GM12874 (cell line): ENCODE results near the gene TAMALIN.
A peak's percentile ranks its signal among the peaks of the same experiment; 100 is the strongest.

Source experiments
- TF ChIP-seq, protein P1 (sequence below): IDR thresholded peaks from 2 replicates; pipeline ENCODE4 v1.5.1; 2011; ENCODE audit warnings: low read depth, mild to moderate bottlenecking, control low read depth, low read length, moderate library complexity; ENCODE audit not compliant: insufficient read depth

Gene TAMALIN

DNA sequence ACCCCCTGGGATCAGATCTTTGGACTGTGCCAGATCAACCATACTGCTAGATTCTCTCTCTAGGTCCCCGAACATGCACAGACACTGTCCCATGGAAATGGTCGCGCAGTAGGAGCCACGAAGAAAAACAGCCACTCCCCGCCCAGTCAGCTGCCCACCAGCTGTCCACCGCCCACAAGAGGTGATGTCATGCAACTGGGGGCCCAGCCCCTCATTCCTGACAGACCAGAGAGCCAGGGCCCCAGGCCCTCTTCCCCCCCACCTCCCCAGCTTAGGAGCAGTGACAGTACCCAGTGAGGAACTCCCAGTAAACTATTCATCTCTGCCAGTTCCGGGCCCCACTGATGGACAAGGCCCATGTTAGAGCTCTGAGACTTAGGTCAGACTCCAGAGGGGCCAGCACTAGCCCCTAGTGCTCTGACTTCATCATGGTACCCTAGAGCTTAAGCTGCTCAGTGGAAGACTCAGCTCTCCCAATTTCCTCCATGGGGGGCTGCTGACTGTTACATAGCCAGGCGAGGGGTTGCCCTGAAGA lies 3.7 kb upstream of the TAMALIN start:
- TF ChIP-seq, protein P1, sequence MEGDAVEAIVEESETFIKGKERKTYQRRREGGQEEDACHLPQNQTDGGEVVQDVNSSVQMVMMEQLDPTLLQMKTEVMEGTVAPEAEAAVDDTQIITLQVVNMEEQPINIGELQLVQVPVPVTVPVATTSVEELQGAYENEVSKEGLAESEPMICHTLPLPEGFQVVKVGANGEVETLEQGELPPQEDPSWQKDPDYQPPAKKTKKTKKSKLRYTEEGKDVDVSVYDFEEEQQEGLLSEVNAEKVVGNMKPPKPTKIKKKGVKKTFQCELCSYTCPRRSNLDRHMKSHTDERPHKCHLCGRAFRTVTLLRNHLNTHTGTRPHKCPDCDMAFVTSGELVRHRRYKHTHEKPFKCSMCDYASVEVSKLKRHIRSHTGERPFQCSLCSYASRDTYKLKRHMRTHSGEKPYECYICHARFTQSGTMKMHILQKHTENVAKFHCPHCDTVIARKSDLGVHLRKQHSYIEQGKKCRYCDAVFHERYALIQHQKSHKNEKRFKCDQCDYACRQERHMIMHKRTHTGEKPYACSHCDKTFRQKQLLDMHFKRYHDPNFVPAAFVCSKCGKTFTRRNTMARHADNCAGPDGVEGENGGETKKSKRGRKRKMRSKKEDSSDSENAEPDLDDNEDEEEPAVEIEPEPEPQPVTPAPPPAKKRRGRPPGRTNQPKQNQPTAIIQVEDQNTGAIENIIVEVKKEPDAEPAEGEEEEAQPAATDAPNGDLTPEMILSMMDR, result no peak

DNA sequence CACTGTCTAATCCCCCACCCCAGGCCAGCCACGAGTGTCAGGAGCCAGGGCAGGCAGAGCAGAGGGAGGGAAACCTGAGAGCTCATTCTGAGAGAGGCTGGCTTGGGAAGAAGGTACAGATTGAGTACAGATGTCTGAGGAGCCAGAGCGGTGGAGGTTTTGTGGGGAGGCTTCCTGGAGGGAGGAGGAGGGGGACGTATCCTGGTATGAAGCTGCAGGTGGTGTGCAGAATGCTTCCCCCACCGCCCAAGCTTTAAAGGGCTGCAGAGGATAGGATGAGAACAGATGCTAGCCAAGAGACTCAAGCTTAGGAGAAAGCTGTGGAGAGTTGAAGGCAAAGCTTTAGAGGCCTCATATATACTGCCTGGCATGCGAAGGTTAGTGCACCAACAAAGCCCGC lies 3.2 kb upstream of the TAMALIN start:
- TF ChIP-seq, protein P1, result no peak

DNA sequence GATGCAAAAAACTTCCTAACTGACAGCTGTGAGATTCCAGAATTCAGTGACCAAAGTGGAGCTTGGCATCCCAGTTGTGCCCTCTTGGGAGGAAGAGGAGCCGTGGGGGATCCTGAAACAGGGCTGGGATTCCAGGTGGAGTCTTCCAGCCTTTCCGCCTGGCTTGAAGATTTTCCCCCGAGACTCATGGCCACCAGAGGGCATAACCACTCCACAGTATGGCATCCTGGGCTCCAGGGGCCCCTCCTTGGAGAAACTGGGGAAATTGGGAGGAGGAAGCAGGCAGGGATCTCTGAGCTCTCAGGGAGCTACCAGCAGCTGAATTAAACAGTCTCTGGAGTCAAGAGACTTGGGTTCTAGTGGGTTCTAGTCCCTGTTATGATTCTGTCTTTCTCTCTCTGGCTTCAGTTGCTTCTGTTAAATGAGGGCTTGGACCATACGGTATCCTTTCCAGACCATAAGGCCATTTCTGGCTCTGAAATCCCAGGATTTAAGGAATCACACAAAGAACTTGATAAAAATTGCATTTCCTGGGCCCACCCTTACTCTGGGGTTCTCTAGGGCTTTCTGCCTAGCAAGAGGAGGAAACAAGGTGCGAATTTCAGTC lies 2.6 kb upstream of the TAMALIN start:
- TF ChIP-seq, protein P1, result peak; percentile 47

DNA sequence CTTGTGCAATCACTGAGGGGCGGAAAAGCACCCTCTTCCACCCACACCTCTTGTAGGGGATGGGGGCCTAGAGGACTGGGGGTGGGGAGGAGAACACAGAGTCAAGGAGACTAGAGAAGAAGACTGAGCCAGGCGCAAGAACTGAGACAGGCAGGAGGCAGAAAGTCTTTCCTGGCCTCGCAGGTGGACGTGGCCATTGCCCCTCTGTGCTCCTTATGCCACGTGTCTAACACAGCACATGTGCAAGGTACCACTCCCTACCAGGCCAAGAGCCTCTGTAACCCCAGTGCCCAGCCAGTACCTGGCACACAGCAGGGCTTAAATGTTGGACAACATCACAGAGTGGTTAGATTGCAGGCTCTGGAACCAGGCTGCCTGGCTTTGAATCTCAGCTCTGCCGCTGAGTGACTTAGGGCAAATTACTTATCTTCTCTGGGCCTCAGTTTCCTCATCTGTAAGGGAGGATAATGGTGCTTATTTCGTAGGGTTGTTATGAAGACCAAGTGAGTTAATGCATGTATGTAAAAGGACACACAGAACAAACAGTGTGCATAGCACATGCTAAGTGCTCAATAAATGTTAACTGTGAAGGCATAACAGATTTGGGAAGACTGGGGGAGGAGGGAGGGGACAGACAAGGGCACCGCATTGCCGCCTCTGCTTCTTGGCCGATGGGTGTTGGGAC lies 1.4 kb upstream of the TAMALIN start:
- TF ChIP-seq, protein P1, result no peak

DNA sequence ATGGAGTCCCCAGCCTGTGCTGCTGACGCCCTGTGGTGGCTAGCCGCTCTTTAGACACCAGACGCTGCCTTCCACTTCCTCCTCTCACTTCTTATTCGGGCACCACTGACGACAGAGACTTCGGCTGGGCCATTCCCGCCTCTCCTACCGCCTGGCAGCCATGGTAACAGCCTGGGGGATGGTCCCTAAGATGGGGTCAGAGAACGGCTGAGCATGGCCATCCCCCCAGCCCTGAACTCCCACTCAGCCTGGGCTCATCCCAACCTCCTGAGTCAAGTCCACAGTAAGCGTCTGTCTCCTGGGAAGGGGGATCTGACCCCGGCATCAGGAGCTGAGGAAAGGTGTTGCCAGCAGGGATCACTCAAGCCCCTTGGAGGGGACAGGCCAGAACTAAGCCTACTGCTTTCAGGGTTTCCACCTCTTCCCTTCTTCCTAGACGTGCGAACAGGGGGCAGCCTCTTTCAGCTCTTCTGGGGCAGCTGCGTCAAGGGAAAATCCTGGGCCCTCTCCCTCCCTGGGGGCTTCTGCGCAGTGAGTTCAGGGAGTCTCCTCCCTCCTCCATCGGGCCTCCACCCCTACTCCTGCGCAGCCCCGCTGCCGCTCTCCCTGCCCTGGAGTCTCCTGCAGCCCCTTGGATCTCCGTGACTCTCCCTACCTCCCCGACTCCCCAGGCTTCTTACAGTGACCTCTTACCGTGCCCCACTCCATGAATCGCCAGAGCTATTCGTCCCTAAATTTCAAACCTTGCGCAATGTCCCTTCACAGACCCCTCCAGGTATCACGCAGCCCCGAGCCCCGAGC lies 643 bp upstream of the TAMALIN start:
- TF ChIP-seq, protein P1, result no peak

DNA sequence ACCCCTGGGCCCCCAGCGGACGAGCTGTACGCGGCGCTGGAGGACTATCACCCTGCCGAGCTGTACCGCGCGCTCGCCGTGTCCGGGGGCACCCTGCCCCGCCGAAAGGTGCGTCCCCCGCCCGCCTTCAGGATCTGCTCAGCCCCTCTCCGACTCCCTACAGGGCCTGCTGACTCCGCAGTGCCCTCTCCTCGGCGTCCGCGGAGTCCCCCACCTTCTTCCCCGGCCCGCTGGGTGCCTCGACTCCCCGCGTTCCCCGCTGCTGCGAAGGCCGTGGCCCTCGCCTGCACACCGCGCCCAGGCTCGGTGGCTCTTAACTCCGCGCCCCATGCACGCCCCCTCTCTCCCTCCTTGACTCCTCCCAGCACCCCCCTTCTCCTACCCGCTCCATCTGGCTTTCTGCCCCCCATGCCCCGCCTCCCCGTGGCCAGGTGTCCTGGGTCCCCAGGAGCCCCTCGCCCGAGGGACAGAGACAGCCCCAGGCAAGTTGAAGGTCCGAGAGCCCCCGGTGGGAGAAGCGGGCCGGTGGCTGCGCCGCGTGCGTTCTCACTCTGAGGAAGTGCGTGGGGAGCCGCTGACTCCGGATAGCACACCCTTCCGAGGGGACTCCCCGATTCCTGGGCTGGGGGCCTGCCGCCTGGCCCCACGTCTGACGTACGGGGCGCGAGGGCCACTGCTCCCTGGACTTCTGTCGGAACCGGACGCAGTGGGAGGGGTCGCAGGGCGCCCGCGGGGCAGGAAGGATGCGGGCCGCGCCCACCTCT lies 594 bp downstream of the TAMALIN start:
- TF ChIP-seq, protein P1, result no peak
